IMR-90 (cell line): ENCODE results near the gene SLC1A7. TPM values are rescaled to one million over a fixed set of nuclear protein-coding genes. Genes with fewer than 3 reads are reported as not detected.

ENCODE experiments used
- ATAC-seq: fragments of 200-7000 bp; cut with Tn5 transposase; 2 replicates; pipeline ENCODE4 v1.9.1; 2020; ENCODE audit warnings: low read depth, mild to moderate bottlenecking, moderate library complexity
- BruUV-seq: library from RNA; stranded (reverse); fragments of 400-500 nt; replicated peaks from 2 replicates; lab custom pipeline; 2021; lab: Mats Ljungman, UMichigan
- CTCF ChIA-PET: fragments of 300-600 bp; formaldehyde crosslinking; extraction: SDS; loops from one replicate; lab custom pipeline; 2021; ENCODE audit warnings: antibody characterized with exemption; lab: Yijun Ruan, JAX
- POLR2A ChIA-PET: fragments of 300-600 bp; sonication (Branson Sonifier 250); formaldehyde crosslinking; loops from one replicate; lab custom pipeline; 2022; ENCODE audit warnings: antibody characterized with exemption; ENCODE audit not compliant: unreplicated experiment; lab: Charles Lee
- DNase-seq: peaks from one replicate; pipeline ENCODE4 v3.0.0; 2013
- H2AFZ ChIP-seq: replicated peaks from 2 replicates; pipeline ENCODE3; 2013; ENCODE audit warnings: low read length, mild to moderate bottlenecking; ENCODE audit not compliant: poor library complexity
- H2AK5ac ChIP-seq: 2 replicates; pipeline ENCODE4 v1.6.1; 2013; ENCODE audit warnings: low read depth, low read length, inconsistent platforms
- H2AK9ac ChIP-seq: replicated peaks from 2 replicates; pipeline ENCODE3; 2013; ENCODE audit warnings: mild to moderate bottlenecking, low read depth, low read length, moderate library complexity; ENCODE audit not compliant: poor library complexity
- H2BK120ac ChIP-seq: 2 replicates; pipeline ENCODE4 v1.6.1; 2013; ENCODE audit warnings: low read depth, low read length, inconsistent platforms
- H2BK15ac ChIP-seq: 3 replicates; pipeline ENCODE4 v1.6.1; 2013; ENCODE audit warnings: low read depth, low read length, inconsistent platforms
- H2BK20ac ChIP-seq: 2 replicates; pipeline ENCODE4 v1.6.1; 2013; ENCODE audit warnings: low read depth, mild to moderate bottlenecking, inconsistent platforms, low read length, moderate library complexity
- H2BK5ac ChIP-seq: 2 replicates; pipeline ENCODE4 v1.6.1; 2013; ENCODE audit warnings: mild to moderate bottlenecking, low read depth, low read length, inconsistent platforms; ENCODE audit not compliant: poor library complexity, severe bottlenecking
- H3K14ac ChIP-seq: replicated peaks from 2 replicates; pipeline ENCODE4 v1.6.1; 2013; ENCODE audit warnings: low read depth, low read length, inconsistent platforms
- H3K18ac ChIP-seq: 2 replicates; pipeline ENCODE4 v1.6.1; 2013; ENCODE audit warnings: low read depth, low read length, control low read depth
- H3K23ac ChIP-seq: 2 replicates; pipeline ENCODE4 v1.6.1; 2013; ENCODE audit warnings: low read depth, low read length, inconsistent platforms
- H3K27ac ChIP-seq: 2 replicates; pipeline ENCODE4 v1.5.1; 2013; ENCODE audit warnings: mild to moderate bottlenecking, control low read depth, low read length; ENCODE audit not compliant: insufficient read depth
- H3K27me3 ChIP-seq: 2 replicates; pipeline ENCODE4 v1.6.1; 2013; ENCODE audit warnings: low read length; ENCODE audit not compliant: control insufficient read depth, insufficient read depth
- H3K36me3 ChIP-seq: 2 replicates; pipeline ENCODE4 v1.6.1; 2013; ENCODE audit warnings: low read length, mixed read lengths; ENCODE audit not compliant: control insufficient read depth, insufficient read depth
- H3K4ac ChIP-seq: 2 replicates; pipeline ENCODE4 v1.6.1; 2013; ENCODE audit warnings: low read depth, low read length, inconsistent platforms
- H3K4me1 ChIP-seq: 2 replicates; pipeline ENCODE4 v1.6.1; 2013; ENCODE audit warnings: low read length, mixed read lengths; ENCODE audit not compliant: control insufficient read depth, insufficient read depth
- H3K4me2 ChIP-seq: 2 replicates; pipeline ENCODE4 v1.6.1; 2013; ENCODE audit warnings: low read depth, mild to moderate bottlenecking, control low read depth, low read length, moderate library complexity
- H3K4me3 ChIP-seq: 2 replicates; pipeline ENCODE4 v1.5.1; 2013; ENCODE audit warnings: low read depth, mild to moderate bottlenecking, control low read depth, low read length, moderate library complexity; ENCODE audit not compliant: insufficient read depth
- H3K56ac ChIP-seq: 2 replicates; pipeline ENCODE4 v1.6.1; 2013; ENCODE audit warnings: low read length, inconsistent platforms; ENCODE audit not compliant: insufficient read depth; ENCODE audit errors: extremely low read depth
- H3K79me1 ChIP-seq, 2 experiments: 2 replicates each; pipeline ENCODE4 v1.6.1; 2013; ENCODE audit warnings: low read length in 2 of 2, inconsistent platforms in 1 of 2, low read depth in 1 of 2
- H3K9ac ChIP-seq: 2 replicates; pipeline ENCODE4 v1.6.1; 2013; ENCODE audit warnings: low read depth, low read length, control low read depth
- H3K9me1 ChIP-seq: 2 replicates; pipeline ENCODE4 v1.6.1; 2013; ENCODE audit warnings: low read length, inconsistent platforms; ENCODE audit not compliant: insufficient read depth
- H3K9me3 ChIP-seq: 2 replicates; pipeline ENCODE4 v1.6.1; 2013; ENCODE audit warnings: low read length; ENCODE audit not compliant: control insufficient read depth, insufficient read depth
- H4K20me1 ChIP-seq: 2 replicates; pipeline ENCODE4 v1.6.1; 2013; ENCODE audit warnings: low read length, inconsistent platforms; ENCODE audit not compliant: insufficient read depth
- H4K5ac ChIP-seq: 2 replicates; pipeline ENCODE4 v1.6.1; 2013; ENCODE audit warnings: mild to moderate bottlenecking, low read depth, low read length, control low read depth
- H4K8ac ChIP-seq, 2 experiments: 2 replicates each; pipeline ENCODE4 v1.6.1; 2013; ENCODE audit warnings: low read depth in 2 of 2, low read length in 2 of 2, control low read depth in 1 of 2, inconsistent platforms in 1 of 2
- H4K91ac ChIP-seq: 2 replicates; pipeline ENCODE4 v1.6.1; 2013; ENCODE audit warnings: low read depth, low read length, inconsistent platforms; ENCODE audit not compliant: insufficient read depth
- CEBPB ChIP-seq: IDR thresholded peaks from 2 replicates; pipeline ENCODE4 v1.6.1; 2012; ENCODE audit warnings: low read depth, low read length, improper control_type of control experiment
- SMC3 ChIP-seq: fragments of 150-350 bp; IDR thresholded peaks from 2 replicates; pipeline ENCODE4 v1.6.1; 2016; ENCODE audit warnings: low read depth, mild to moderate bottlenecking, antibody characterized with exemption, low read length, moderate library complexity
- WGBS, 2 experiments: methylation state at CpG; one replicate each; pipeline versions ENCODE4 v1.1.5 to v1.1.7; 2013; ENCODE audit warnings: missing lambda C conversion rate in 2 of 2; ENCODE audit not compliant: insufficient read length in 1 of 2; ENCODE audit errors: extremely low coverage in 2 of 2; 5-methylcytosine and 5-hydroxymethylcytosine counted together
- dilution Hi-C: fragments of 300-500 bp; cut with HindIII; formaldehyde crosslinking; loops from one replicate; pipeline ENCODE4 v1.14.3; 2018; ENCODE audit warnings: low sequenced_read_pairs; ENCODE audit not compliant: unreplicated experiment
- in situ Hi-C: fragments of 300-500 bp; cut with MboI; formaldehyde crosslinking; loops from 3 replicates; pipeline ENCODE4 v1.14.3; 2019; ENCODE audit warnings: low sequenced_read_pairs, inconsistent platforms, mixed read lengths
- intact Hi-C: fragments of 100-400 bp; cut with micrococcal nuclease; formaldehyde crosslinking; loops from 2 replicates; pipeline ENCODE4 v1.10.0; 2022
- polyA plus RNA-seq, 3 experiments: library from polyadenylated mRNA; depleted of rRNA; stranded (reverse); fragments of >200 nt; gene quantifications; 2 replicates each; pipeline ENCODE4 v1.2.3, GENCODE V29; 2012; ENCODE audit warnings: low replicate concordance in 1 of 3
- total RNA-seq: library from RNA; depleted of rRNA; stranded (reverse); fragments of >200 nt; gene quantifications from 2 replicates; pipeline ENCODE4 v1.2.3, GENCODE V29; 2012

SLC1A7 gene
- total and polyA plus RNA-seq, 2 of the 4 experiments (the other 2 are of a cell fraction), result 0.05 TPM; not detected in 1

DNA sequence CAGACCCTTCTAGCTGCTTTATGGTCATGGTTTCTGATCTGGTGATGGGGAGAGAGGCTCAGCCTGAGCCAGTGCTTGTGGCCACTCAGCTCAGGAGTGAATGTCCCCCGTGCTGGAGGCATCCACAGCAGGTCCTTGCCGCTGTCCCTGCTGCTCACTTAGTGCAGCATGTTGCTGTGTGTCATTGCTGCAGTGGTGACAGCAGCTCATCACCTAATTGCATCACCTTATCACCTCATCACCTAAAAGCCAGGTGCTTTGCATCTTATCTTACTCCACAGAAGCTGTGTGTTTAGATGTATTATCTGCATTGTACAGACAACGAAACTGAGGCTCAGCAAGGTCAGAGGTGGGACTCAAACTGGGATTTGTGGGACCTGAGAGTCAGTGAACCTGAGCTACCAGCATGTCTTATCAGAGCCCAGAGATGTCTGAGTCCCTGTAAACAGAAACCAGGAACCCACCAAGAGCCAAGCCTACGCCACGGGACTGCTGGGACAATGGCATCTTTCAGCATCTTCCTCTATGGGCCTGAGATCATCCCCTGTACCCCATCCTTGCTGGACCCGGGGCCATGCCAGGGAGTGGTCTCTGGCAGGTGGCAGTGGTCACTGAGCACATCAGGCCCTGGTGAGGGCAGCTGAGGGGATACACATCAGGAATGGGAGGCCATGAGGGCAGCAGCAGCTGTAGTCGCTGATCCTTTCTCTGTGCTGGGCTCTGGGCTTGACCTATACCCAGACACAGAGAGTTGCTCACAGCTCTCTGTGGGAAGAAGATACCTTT is 73.9 kb downstream of the SLC1A7 start:
- CTCF ChIA-PET, result no interaction called here
- dilution Hi-C loops, result no loop called here
- TF ChIP-seq CEBPB (0 out of 2 replicates have a peak, but pooled peaks have one; percentile 27), SMC3 (no peak)
- BruUV-seq, result no TSS peak
- Histone ChIP-seq H3K4me2 (no peak overlapping the region), H2AFZ (no peak overlapping the region), H3K9ac (no peak overlapping the region), H3K4ac (no peak overlapping the region), H3K18ac (no peak overlapping the region), H3K4me3 (no peak overlapping the region), H4K91ac (no peak overlapping the region), H3K14ac (no peak overlapping the region), H3K4me1 (peaks cover 4% of the 10 kb centered on the region; the same call in 1 of the 2 replicates), H3K56ac (no peak overlapping the region), H3K36me3 (peaks cover 11% of the 10 kb centered on the region; the same call in 1 of the 2 replicates), H3K9me3 (no peaks in the 10 kb centered on the region), H2AK9ac (no peak overlapping the region), H3K9me1 (peaks cover 4% of the 10 kb centered on the region; the same call in 1 of the 2 replicates), H4K20me1 (no peaks in the 10 kb centered on the region), H4K5ac (no peak overlapping the region), H2AK5ac (no peak overlapping the region), H3K79me1 (no peaks in the 10 kb centered on the region), H3K27me3 (0 out of 2 replicates have a peak, but pooled peaks cover under 1% of the 10 kb centered on the region), H4K8ac (no peak overlapping the region), H3K23ac (no peak overlapping the region), H2BK120ac (no peak overlapping the region), H2BK20ac (no peak overlapping the region), H2BK15ac (no peak overlapping the region), H3K27ac (no peak overlapping the region), H2BK5ac (no peak overlapping the region)
- in situ Hi-C loops, result no loop called here
- POLR2A ChIA-PET, result no interaction called here
- ATAC-seq (no peak), DNase-seq (no peak)
- no CpG with 5 or more reads among the region's 7 CpGs for WGBS, 2 experiments
- intact Hi-C loops, result no loop called here
